ENCODE data around the gene TNPO2. TPM values are rescaled to one million over a fixed set of nuclear protein-coding genes. Genes with fewer than 3 reads are reported as not detected.

TNPO2 gene
- 14.2 and 34.3 TPM in 2 replicates for total RNA-seq

DNA sequence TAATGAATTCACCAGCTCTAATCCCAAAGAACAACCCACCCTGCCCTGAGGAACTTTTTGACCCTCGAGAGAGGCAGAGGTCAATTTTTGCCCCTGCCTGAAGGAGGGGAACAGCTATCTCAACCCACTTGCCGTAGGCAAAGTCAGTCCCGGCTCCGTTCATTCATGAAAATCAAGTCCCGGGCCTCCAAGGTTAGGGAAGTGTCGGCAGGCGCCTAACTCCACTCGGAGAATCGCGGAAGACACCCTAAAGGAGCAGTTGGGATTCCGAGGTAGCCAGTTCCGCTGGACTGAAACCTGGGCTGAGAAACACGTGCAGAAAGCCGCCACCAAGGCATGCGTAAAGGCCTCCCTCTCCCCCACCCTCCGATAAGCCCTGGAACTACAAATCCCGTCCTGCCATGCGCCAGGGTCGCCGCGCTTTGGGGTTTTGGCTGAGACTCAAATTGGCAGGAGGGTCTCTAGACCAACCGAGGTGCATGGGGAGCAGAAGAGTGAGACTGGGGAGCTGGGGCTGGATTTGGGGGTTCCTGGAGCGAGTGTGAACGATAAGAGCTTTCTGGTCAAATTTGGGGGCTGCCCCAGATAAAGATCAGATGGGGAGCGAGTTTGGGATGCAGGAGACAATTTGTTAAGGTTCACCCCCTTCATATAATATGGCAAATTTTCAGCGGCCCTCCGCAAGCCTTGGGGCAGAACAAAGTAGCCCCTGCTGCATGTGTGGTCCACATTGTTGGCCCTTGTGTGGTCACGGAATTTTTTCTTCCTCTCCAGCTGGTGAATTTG is at the start of gene TNPO2:
Gene TNPO2 (minus strand): TSS at position 292 of the 786 bp plus-strand sequence. CDS start 2,955 bp downstream, outside the sequence.
- peak; percentile 22 to 73 for DNase-seq (ENCODE audit: low read depth in 2 of 2)

DNA sequence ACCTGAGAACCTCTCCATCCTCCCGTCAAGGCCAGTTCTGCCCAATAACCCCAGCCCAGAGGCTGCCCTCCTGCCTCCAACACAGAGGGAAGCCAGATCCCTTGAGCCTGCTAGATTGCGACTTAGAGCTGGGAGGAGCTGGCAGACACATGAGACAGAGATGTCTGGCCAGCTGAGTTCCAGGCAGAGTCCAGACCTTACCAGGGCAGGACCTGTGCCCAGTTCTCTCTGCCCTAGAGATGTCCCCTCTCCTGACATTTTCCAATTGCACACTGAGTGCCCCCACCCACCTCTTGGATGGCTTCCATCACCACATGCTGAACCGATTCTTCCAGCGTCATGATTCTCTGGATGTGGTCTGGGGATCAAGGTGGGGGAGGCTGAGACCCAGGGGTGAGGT is 48.6 kb upstream of the TNPO2 start:
- DNase-seq (ENCODE audit: low read depth in 2 of 2): no peak

DNA sequence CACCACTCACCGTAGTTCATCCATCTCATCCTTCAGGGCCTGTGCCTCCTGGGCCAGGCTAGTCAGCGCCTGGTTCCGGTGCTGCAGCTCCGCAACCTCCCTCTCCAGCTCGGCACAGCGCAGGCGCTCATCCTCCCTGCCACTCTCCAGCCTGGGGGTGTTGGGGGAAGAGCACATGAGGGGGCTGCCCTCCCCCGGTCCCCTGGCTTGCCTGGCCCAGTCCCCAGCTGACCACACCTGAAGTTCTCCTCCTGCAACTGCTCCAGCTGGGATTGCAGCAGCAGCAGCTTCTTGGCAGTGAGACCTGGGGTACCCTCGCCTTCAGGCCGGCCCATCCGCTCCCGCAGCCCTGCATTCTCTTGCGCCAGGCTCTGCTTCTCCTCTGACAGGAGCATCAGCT is 47.2 kb upstream of the TNPO2 start:
- DNase-seq (ENCODE audit: low read depth in 2 of 2): no peak

DNA sequence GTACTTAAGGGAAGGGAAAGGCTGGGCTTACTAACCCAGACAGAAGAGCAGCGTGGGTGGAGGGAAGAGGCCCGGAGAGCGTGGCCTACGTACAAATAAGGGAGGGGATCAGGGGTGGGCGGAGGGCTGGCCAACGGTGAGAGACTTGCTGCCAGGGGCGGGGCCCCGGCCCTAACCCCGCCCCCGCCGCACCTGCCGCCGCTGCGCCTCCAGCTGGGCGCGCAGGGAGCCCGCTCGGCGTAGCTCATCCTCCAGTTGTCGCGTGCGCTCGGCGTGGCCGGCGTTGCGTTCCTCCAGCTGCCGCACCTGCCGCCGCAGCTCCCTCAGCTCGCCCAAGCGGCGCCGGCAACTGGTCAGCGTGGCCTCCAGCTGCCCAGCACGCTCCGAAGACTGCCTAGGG is 46.0 kb upstream of the TNPO2 start:
- peak in 1 of 2 donors; percentile 24 for DNase-seq (ENCODE audit: low read depth in 2 of 2)

DNA sequence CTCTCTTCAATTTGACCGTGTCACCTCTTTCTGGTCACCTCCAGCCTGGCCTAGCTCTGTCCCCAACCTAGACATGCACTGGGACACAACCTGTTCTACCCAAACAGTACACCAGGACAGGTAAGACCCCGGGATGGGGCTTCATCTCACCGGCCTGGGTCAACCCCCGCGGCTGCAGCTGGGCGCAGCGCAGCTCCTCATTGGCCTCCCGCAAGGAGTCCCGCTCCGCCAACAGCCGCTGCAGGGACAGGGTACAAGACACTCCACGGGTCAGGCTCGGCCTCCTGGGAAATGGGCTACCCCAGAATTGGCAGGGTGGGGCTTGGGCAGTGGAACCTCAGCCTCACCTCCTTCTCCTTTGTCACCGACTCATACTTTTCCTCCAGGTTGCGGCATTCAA is 43.9 kb upstream of the TNPO2 start:
- DNase-seq (ENCODE audit: low read depth in 2 of 2): no peak

DNA sequence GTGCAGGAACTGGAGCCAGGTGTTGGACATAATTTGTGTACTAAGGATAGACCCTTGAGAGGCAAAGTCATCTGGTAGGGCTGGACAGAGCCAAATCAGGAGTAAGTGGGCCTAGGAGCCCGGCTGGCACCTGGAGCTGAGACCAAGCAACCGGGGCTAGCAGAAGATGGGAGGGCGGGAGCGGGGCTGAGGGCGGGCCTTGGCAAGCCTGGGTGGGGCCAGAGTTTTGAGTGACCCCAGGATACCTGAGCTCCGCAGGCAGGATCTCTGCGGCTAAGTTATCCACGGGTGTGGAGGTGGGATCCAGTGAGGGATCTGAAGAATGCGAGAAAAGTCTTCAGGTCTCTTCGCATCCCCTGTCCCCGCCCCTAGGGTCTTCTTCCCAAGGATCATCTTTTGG is 43.4 kb upstream of the TNPO2 start:
- no peak for DNase-seq (ENCODE audit: low read depth in 2 of 2)

DNA sequence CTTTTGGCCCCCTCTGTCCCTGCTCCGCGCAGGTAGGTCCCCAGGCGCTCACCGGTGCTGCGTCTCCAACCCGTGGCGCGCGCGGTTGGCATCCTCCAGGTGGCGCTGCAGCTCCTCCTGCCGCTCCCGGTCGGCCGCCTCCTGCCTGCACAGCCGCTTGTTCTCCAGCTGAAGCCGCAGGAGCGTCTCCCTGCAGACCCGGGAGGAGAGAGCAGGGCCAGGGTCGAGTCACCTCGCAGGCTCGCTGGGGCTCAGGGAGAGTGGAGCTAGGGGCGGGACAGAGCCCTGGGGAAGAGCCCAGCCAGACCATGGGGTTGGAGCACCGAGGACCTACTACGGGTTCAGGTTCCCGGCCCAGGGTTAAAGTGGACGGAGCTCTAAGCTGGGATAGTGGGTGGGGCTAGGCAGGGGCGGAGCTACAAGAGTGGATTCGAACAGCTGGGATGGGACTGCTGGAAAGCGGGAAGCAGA is 42.4 kb upstream of the TNPO2 start:
- peak; percentile 52 to 83 for DNase-seq (ENCODE audit: low read depth in 2 of 2)

DNA sequence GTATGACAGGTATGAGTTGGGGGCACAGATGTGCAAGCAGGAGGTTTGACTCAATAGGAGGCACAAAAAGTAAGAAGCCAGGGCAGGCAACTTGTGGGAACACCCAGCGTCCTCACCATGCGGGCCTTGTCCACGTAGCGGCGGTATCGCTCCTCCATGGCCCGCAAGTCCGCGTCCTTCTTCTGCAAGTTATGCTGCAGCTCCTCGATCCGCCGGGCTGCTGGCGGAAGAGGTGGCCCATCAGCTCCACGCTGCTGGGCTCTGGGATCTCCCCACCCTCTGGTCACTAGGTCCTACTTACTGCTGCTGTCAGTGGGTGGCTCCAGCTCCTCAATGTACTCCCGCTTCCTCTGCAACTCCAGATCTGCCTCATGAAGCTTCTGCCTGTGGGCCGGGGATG is 41.0 kb upstream of the TNPO2 start:
- no peak for DNase-seq (ENCODE audit: low read depth in 2 of 2)

DNA sequence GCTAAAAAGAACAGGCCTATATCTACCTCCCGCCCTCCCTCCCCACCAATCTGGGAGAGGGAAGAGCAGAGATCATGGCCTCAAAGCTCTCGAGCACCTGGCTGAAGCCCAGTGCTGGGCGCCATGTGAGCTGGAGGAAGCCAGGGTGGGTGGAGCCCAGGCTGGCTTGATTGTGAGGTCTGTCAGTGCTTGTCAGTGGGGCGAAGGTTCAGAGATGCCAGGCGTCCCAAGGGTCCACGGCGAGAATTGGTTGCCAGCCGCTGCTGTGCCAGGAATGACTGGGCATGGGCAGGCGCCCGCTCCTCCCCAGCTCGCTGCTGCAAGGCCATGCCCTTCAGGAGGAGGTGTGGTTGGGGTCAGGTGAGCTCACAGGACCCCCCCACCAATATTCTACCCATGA is 39.4 kb upstream of the TNPO2 start:
- no peak for DNase-seq (ENCODE audit: low read depth in 2 of 2)

DNA sequence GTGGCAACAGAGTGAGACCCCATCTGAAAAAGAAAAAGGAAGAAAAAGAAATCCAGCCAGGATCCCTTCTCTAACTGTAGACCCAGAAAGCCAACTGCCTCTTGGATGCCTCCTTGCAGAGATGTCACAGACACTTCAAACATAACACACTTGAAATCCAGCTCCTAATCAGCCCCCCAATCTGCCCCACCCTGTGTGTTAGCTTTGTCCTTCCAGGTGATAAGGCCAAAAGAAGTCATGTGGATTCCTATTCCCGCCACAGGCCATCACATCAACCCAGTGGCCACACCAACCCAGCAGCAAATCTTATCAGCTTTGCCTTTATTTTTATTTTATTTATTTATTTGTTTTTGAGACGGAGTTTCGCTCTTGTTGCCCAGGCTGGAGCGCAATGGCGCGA is 36.0 kb upstream of the TNPO2 start:
- DNase-seq (ENCODE audit: low read depth in 2 of 2): no peak

DNA sequence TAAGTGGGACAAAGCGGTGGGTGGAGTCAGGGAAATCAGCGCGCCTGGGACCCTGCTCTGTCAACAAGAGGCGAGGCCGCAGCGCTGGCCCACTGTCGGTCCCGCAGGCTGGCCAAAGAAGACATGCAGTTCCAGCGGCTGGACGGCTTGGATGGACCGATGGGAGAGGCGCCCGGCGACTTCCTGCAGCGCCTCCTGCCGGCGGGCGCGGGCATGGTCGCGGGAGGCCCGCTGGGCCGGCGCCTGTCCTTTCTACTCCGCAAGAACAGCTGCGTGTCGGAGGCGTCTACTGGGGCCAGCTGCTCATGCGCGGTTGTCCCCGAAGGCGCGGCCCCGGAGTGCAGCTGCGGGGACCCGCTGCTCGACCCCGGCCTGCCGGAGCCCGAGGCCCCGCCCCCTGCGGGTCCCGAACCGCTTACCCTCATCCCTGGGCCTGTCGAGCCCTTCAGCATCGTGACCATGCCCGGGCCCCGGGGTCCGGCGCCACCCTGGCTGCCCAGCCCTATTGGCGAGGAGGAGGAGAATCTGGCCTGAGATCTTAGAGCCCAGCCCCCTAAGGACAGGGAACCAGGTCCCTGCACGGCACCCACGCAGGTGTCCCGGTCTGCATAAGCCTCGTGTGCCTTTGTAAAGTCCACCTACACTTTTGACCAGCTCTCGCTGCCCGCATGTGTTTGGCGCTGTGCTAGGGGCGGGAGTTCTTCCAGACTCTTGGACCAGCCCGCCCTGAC is 34.0 kb upstream of the TNPO2 start:
- DNase-seq (ENCODE audit: low read depth in 2 of 2): peak; percentile 30 to 73

DNA sequence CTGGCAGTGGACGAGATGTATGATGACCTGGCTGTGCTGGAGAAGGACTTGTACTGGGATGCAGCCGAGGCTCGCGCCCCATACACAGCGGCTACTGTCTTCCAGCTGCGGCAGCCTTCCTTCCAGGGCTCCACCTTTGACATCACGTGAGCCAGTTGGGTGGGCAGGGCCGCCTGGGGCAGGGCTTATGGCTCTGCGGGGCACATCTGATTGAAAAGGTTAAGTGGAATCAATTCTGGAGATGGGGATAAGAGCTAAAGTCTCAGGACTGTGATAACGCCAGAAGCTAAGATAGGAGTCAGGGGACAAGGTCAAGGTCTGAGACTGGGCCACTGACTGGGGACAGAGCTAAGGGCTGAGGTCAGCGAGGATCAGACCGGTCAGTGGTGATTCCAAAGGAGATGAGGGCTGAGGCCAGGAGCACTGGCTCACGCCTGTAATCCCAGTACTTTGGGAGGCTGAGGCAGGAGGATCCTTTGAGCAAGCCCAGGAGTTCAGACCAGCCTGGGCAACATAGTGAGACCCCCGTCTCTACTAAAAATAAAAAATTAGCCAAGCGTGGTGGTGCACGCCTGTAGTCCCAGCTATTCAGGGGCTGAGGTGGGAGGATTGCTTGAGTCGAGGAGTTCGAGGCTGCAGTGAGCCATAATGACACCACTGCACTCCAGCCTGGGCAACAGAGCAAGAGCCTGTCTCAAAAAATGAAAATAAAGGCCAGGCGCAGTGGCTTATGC is 32.6 kb upstream of the TNPO2 start:
- no peak for DNase-seq (ENCODE audit: low read depth in 2 of 2)

DNA sequence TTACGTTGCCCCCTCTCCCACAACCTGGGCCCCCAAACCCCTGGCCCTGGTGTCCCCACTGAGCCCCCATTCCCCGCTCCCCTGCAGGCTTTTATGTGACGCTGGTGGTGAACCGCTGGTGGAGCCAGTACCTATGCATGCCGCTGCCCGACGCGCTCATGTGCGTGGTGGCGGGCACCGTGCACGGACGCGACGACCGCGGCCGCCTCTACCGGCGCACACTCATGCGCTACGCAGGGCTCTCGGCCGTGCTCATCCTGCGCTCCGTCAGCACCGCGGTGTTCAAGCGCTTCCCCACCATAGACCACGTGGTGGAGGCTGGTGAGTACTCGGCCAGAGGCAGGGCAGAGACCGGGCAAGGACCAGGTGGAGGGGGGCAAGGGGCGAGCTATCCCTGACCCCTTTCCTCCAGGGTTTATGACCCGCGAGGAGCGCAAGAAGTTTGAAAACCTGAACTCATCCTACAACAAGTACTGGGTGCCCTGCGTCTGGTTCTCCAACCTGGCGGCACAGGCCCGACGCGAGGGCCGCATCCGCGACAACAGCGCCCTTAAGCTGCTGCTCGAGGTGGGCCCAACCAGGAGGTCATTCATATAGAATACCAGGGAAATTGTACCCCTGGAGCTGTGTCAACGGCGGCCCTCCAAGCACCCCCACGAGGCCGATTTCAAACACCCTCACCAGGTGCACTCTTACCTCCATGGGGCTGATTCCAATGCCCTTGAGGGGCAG is 30.9 kb upstream of the TNPO2 start:
- DNase-seq (ENCODE audit: low read depth in 2 of 2): no peak

DNA sequence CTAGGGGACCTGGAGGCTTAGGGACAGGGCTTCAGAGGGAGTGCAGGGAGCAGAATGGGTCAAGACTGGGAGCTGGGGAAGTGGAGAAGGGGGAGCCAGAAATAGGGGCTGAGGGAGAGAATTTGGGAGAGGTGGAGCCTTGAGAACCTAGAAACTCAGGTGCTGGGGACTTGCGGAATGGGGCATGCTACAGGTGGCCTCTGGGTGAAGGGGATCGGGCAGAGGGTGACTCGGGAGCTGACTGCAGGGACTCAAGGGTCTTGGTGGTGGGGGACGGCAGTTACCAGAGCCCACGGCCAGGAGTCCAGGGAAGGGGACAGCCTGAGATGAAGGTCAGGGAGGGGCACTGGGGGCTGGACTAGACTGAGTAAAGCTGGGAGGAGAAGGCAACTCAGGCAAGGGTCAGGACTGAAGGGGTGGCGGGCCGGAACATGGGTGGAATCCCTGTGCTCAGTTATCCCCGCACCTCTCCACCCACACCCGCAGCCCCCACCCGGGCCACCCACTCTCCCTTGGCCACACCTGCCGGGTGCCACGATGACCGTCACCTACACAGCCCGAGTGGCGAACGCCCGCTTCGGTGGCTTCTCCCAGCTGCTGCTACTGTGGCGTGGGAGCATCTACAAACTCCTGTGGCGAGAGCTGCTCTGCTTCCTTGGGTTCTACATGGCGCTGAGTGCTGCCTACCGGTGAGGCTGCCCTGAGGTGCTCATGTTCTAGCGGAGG is 28.5 kb upstream of the TNPO2 start:
- DNase-seq (ENCODE audit: low read depth in 2 of 2): no peak

DNA sequence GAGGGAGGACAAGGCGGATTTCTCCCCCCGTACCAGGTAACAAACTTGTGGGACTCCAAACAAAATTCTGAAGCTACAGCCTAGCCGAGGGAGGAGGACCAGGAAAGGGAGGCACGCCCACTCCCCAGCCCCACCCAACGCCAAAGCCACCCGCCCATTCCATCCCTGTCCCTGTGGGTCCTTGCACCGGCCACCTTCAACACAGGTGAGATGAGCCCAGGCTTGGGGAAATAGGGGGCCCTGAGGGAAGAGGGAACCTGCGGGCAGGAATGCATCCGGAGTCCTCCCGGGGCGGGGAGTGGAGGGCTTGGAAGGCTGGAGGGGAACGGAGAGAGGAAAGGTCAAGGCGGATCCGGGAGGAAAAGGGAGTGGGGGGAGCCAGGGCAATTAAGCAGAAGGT is 27.9 kb upstream of the TNPO2 start, which contains the start of gene BEST2:
Gene BEST2 (plus strand): TSS at position 157 of the 400 bp plus-strand sequence. CDS start 802 bp downstream, outside the sequence.
- DNase-seq (ENCODE audit: low read depth in 2 of 2): no peak

DNA sequence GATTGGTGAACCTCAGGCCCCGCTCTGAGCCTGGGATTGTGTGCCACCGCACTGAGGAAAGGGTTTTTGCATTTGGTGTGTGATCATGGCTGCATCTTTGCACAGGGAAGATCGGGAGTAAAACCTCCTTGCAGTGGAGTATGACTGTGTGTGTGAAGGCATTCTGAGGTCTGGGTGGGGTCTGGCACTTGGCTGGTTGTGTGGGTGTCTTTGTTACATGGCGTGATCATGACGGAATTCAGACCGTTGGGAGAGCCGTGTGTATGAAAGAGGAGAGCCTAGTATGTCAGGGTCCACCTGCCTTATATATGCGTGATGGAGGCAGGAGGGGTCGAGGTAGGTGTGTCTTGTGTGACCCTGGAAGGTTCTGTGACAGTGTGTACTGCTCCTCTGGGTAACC is 27.1 kb upstream of the TNPO2 start:
- no peak for DNase-seq (ENCODE audit: low read depth in 2 of 2)

DNA sequence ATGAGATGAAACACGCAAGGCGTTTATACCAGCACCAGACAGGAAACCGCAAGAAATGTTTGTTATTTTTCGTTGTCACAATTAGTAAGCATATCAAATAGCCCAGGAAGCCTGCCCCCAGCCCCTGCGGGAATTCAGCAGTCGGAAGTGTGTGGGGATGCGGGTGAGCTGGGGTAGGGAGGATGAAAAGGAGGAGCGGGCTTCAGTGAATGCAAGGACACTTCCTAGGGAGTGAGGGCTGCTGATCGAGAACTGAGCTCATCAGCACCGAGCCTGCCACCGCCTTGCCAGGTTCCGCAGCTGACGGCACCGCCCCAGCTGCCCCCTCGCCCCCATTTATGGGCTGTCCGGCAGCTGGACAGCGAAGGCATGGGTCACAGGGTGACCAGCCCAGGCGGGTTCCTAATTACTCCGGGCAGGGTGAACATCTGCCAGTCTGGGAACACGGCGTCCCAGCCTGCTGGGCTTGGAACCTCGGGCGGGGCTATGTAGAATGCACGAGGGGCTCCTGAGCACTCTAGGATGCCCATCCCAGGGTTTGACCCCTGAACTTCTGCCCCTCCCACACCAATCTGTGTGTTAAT is 26.3 kb upstream of the TNPO2 start:
- no peak for DNase-seq (ENCODE audit: low read depth in 2 of 2)

DNA sequence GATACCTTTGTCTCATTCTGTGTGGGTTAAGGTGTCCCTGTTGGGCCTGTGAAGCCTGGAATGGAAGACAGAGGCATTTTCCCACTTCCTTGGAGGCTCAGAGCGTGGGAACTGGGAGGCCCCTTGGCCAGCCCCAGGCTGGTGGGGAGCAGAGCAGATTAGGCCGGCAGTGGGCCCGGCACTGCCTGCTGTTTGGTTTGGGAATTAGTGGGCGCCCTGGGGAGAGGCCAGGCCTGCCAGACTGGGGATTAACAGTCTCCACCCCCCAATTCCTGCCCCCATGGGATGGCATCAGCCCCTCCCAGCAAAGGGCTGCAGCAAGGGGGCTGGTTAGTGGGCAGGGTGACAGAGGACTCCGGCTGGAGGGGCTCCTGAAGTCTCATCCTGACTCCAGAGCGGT is 24.8 kb upstream of the TNPO2 start:
- no peak for DNase-seq (ENCODE audit: low read depth in 2 of 2)

DNA sequence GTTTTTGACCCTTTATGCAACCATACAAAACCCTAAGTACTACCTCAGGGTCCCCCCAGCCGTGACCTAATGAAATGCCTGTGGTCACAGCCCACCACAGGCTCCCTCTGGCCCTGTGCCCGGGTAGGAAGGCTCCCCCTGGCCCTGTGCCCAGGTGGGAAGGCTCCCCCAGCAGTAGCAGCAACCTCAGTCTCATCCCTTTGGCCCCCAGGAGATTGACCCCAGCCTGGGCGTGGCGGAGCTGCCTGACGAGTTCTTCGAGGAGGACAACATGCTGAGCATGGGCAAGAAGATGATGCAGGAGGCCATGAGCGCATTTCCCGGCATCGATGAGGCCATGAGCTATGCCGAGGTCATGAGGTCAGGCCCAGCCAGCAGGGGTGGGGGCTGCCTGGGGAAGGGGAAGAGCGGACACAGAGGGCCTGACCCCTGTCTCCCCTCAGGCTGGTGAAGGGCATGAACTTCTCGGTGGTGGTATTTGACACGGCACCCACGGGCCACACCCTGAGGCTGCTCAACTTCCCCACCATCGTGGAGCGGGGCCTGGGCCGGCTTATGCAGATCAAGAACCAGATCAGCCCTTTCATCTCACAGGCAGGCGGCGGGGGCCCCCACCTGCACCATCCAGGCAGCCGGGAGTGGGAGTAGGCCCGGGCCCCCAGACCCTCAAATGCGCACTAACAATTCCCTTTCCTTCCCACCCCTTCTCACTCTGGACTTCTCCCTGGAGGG is 21.6 kb upstream of the TNPO2 start:
- DNase-seq (ENCODE audit: low read depth in 2 of 2): no peak

Data from dermis microvascular lymphatic vessel endothelial cell (primary cell).